Left ventricle myocardium inferior (tissue), 1 donor: ENCODE measurements around the gene PODXL2. TPM values are rescaled to one million over a fixed set of nuclear protein-coding genes. Genes with fewer than 3 reads are reported as not detected.
A peak's percentile ranks its signal among the peaks of the same experiment; 100 is the strongest.

ENCODE experiments used
- DNase-seq: peaks from one replicate; pipeline ENCODE4 v3.0.0-alpha.2; 2020
- H3K27ac ChIP-seq: fragments of 200-600 bp; replicated peaks from 2 replicates; pipeline ENCODE4 v1.8.0; 2021
- H3K27me3 ChIP-seq: fragments of 200-600 bp; 2 replicates; pipeline ENCODE4 v1.8.0; 2021; ENCODE audit warnings: low read depth
- H3K36me3 ChIP-seq: fragments of 200-600 bp; 2 replicates; pipeline ENCODE4 v1.8.0; 2021
- H3K4me1 ChIP-seq: fragments of 200-600 bp; 2 replicates; pipeline ENCODE4 v1.8.0; 2021
- H3K4me3 ChIP-seq: fragments of 200-600 bp; 2 replicates; pipeline ENCODE4 v1.8.0; 2021; ENCODE audit warnings: mild to moderate bottlenecking, moderate library complexity
- H3K9me3 ChIP-seq: fragments of 200-600 bp; replicated peaks from 2 replicates; pipeline ENCODE4 v1.8.0; 2021
- CTCF ChIP-seq: fragments of 200-600 bp; IDR thresholded peaks from 2 replicates; pipeline ENCODE4 v1.8.0; 2021; ENCODE audit warnings: antibody characterized with exemption, mild to moderate bottlenecking, borderline replicate concordance
- intact Hi-C: fragments of 100-400 bp; cut with micrococcal nuclease; formaldehyde crosslinking; loops from one replicate; pipeline ENCODE4 v1.11.0; 2022
- long read RNA-seq: library from polyadenylated mRNA; unstranded; transcript quantifications from one replicate; pipeline ENCODE4 v2.0.0, GENCODE V29; 2021
- total RNA-seq: library from RNA; stranded (reverse); fragmentation: NEBNext Ultra II Directional; extraction: Animal tissue kit (Norgen Biotek cat#: 25700); gene quantifications from one replicate; pipeline ENCODE4 v1.2.1, GENCODE V29; 2021
- donor health status: DM: no; HTN: yes; CAD: no; lungs with severe emphysema.

The PODXL2 gene
- 1.7 TPM for total RNA-seq
- long read RNA-seq, transcript PODXL2-201 (8 exons, 2,186 nt): major isoform, 10 of 11 reads
- long read RNA-seq, partial matches to known transcripts: 1 of 11 reads
- long read RNA-seq, other reads (novel, unspliced or antisense): 0 of 11 reads

- H3K4me1 ChIP-seq: peaks cover 11% of the 10 kb centered on the region
- intact Hi-C loops: no loop called here
- DNase-seq: peak; percentile 57
- TF ChIP-seq CTCF: no peak
- no peaks in the 10 kb centered on the region for H3K36me3 ChIP-seq
- H3K9me3 ChIP-seq: no peaks in the 10 kb centered on the region
- H3K27me3 ChIP-seq: peaks cover 38% of the 10 kb centered on the region
- H3K27ac ChIP-seq: no peak within 1 kb of the TSS
- peak within 1 kb of the TSS; percentile 69 for H3K4me3 ChIP-seq
Measured at GRCh38 chr3:127628788-127629466, at the start of gene PODXL2. Gene PODXL2, plus strand, starts transcription at chr3:127629185. Its CDS starts 35 bp downstream, at chr3:127629220.

- TF ChIP-seq CTCF: no peak
- intact Hi-C loops: no loop called here
- DNase-seq: no peak
- Histone ChIP-seq H3K36me3 (peaks cover 23% of the 10 kb centered on the region), H3K4me1 (peaks cover 25% of the 10 kb centered on the region), H3K27ac (no peak overlapping the region), H3K27me3 (no peaks in the 10 kb centered on the region), H3K9me3 (no peaks in the 10 kb centered on the region), H3K4me3 (no peak overlapping the region)
Measured at GRCh38 chr3:127580327-127581060, 48.5 kb upstream of the PODXL2 start.

GRCh38 chr3:127584734-127585133 lies 44.3 kb upstream of the PODXL2 start:
- H3K27me3 ChIP-seq: no peaks in the 10 kb centered on the region
- no peak overlapping the region for H3K27ac ChIP-seq
- H3K36me3 ChIP-seq: no peaks in the 10 kb centered on the region
- no peak for TF ChIP-seq CTCF
- peaks cover 62% of the 10 kb centered on the region for H3K4me1 ChIP-seq
- intact Hi-C loops: no loop called here
- H3K4me3 ChIP-seq: no peak overlapping the region
- H3K9me3 ChIP-seq: no peaks in the 10 kb centered on the region
- DNase-seq: no peak

GRCh38 chr3:127585163-127585812 lies 43.7 kb upstream of the PODXL2 start:
- no peak for TF ChIP-seq CTCF
- no peaks in the 10 kb centered on the region for H3K9me3 ChIP-seq
- H3K4me3 ChIP-seq: no peak overlapping the region
- no peaks in the 10 kb centered on the region for H3K27me3 ChIP-seq
- H3K27ac ChIP-seq: no peak overlapping the region
- no peaks in the 10 kb centered on the region for H3K36me3 ChIP-seq
- DNase-seq: no peak
- intact Hi-C loops: no loop called here
- H3K4me1 ChIP-seq: peaks cover 64% of the 10 kb centered on the region

GRCh38 chr3:127585813-127586413 lies 43.1 kb upstream of the PODXL2 start:
- Histone ChIP-seq H3K27ac (no peak overlapping the region), H3K4me1 (peaks cover 62% of the 10 kb centered on the region), H3K4me3 (no peak overlapping the region), H3K36me3 (no peaks in the 10 kb centered on the region), H3K27me3 (no peaks in the 10 kb centered on the region), H3K9me3 (no peaks in the 10 kb centered on the region)
- intact Hi-C loops: no loop called here
- DNase-seq: no peak
- TF ChIP-seq CTCF: no peak
